Measurements from ENCODE around the gene CKAP4. TPM values are rescaled to one million over a fixed set of nuclear protein-coding genes. Genes with fewer than 3 reads are reported as not detected.

The CKAP4 gene
- polyA plus RNA-seq, 4 donors = 115 to 125 (median 121) TPM

- no peak for DNase-seq (ENCODE audit: low read depth in 4 of 4, low spot score in 3 of 4)
These were observed 34.2 kb downstream of the CKAP4 start for GRCh38 chr12:106213662-106214061.

DNA sequence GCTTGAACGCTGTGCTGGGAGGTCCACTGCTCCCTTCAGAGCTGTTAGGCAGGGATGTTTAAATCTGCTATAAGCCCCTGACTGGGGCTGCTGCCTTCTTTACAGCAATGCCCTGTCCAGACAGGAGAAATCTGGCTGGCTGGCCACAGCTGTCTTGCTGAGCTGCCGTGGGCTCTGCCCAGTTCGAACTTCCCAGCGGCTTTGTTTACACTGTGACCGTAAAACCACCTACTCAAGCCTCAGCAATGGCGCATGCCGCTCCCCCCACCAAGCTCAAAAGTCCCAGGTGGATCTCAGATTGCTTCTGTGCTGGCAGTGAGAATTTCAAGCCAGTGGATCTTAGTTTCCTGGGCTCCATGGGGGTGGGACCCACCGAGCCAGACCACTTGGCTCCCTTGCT, 35.8 kb downstream of the CKAP4 start:
- no peak for DNase-seq (ENCODE audit: low read depth in 4 of 4, low spot score in 3 of 4)

GRCh38 chr12:106205208-106206069, 42.4 kb downstream of the CKAP4 start:
- DNase-seq (ENCODE audit: low read depth in 4 of 4, low spot score in 3 of 4) = no peak

- no peak for DNase-seq (ENCODE audit: low read depth in 4 of 4, low spot score in 3 of 4)
These were observed 43.5 kb downstream of the CKAP4 start for GRCh38 chr12:106204312-106204711.

GRCh38 chr12:106197906-106198623, 49.8 kb downstream of the CKAP4 start:
- no peak for DNase-seq (ENCODE audit: low read depth in 4 of 4, low spot score in 3 of 4)

GRCh38 chr12:106195621-106196027, 52.2 kb downstream of the CKAP4 start:
- no peak for DNase-seq (ENCODE audit: low read depth in 4 of 4, low spot score in 3 of 4)

DNA sequence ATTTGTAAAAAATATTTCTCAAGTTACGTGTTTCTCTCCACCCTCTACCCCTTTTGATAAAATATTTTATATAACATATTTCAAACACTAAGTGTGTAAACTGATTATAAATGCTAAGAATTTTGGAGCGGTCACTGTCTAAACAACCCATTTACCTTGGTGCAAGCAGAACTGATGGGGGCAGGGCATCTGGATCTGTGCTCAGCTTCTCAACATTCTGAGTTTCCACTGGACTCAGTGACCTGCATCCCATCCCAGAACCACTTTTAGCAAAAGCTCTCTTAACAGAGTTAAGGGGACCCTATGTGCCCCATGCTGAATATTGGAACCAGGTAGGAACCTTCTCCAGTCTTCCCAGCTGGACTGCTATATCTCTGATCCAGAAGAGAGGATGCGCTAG, 53.5 kb downstream of the CKAP4 start:
- DNase-seq (ENCODE audit: low read depth in 4 of 4, low spot score in 3 of 4) = no peak

GRCh38 chr12:106193394-106194215, 54.2 kb downstream of the CKAP4 start:
- DNase-seq (ENCODE audit: low read depth in 4 of 4, low spot score in 3 of 4) = no peak

- no peak for DNase-seq (ENCODE audit: low read depth in 4 of 4, low spot score in 3 of 4)
These were observed 55.0 kb downstream of the CKAP4 start for GRCh38 chr12:106192659-106193393.

GRCh38 chr12:106190581-106190980, 57.2 kb downstream of the CKAP4 start:
- DNase-seq (ENCODE audit: low read depth in 4 of 4, low spot score in 3 of 4) = no peak

DNA sequence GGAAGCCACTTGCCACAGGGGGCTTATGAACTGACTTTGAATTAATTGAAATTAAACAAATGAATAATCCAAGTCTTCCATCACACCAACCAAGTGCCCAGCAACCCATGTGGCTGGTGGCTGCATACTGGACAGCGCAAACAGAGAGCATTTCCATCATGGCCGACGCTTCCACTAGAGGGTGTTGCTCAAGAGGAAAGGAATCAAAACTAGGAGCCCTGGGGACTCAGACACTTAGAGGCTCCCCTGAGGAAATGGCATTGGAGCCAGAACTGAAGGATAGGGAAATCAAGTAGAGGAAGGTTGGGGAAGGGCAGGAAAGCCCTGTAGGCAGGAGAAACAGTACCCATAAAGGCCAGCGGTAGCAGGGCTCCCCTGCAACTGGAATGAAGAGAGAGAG, 58.5 kb downstream of the CKAP4 start:
- DNase-seq (ENCODE audit: low read depth in 4 of 4, low spot score in 3 of 4) = no peak

DNA sequence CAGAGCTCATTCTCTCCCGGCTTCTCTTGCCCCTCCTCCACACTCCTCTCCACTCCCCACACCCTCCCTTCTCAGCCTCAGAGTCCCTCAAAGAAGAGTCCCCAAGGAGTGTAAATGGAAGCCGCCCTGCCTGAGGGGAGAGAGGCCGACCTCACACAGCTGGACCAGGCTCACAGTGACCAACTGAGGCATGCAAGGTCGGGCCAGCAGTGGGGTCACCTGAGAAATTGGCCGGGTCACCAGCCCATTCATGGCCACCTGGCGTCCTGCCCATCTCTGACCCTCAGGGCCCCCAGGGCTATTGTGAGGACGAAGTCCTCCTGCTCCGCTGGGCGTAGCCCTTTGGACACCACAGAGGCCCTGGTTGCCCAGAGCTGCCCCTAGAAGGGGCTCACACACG, 59.6 kb downstream of the CKAP4 start:
- no peak for DNase-seq (ENCODE audit: low read depth in 4 of 4, low spot score in 3 of 4)

Other genes with a start within 250 kb of the CKAP4 start
- 10 to 100 TPM in 3 of 4 donors, 1 to 10 TPM in 1; 9.9 to 10.9 (median 10.6) TPM for gene NUAK1, start 109.1 kb downstream of the CKAP4 start, polyA plus RNA-seq (ENCODE audit: insufficient read length in 4 of 4)
- gene TCP11L2, start 54.7 kb upstream of the CKAP4 start, polyA plus RNA-seq (ENCODE audit: insufficient read length in 4 of 4) = 10 to 100 TPM; 13.5 to 21.6 (median 18.9) TPM
- 10 to 100 TPM; 15.0 to 19.6 (median 17.7) TPM for gene POLR3B, start 109.7 kb upstream of the CKAP4 start, polyA plus RNA-seq (ENCODE audit: insufficient read length in 4 of 4)